ENCODE measurements around the gene OR3A1.
"Not testable (repeated sequence)": the region's sequence is repeated elsewhere in the genome, so short reads cannot be mapped to it uniquely, and the experiment has no call there.

The OR3A1 gene

GRCh38 chr17:3298260-3298659, at the start of gene OR3A1:
TSS of gene OR3A1 (minus strand) at chr17:3298360. CDS start at chr17:3292582, 5,778 bp downstream.
- DNase-seq (ENCODE audit: low read depth) = no peak

GRCh38 chr17:3342782-3343181, 44.6 kb upstream of the OR3A1 start:
- not testable (repeated sequence) for DNase-seq (ENCODE audit: low read depth)

GRCh38 chr17:3335876-3336275, 37.7 kb upstream of the OR3A1 start:
- no peak for DNase-seq (ENCODE audit: low read depth)

GRCh38 chr17:3318336-3318735, 20.2 kb upstream of the OR3A1 start:
- DNase-seq (ENCODE audit: low read depth) = no peak

GRCh38 chr17:3316836-3317235, 18.7 kb upstream of the OR3A1 start:
- DNase-seq (ENCODE audit: low read depth) = no peak

GRCh38 chr17:3308603-3309002, 10.4 kb upstream of the OR3A1 start:
- no peak for DNase-seq (ENCODE audit: low read depth)

- no peak for DNase-seq (ENCODE audit: low read depth)
Measured at GRCh38 chr17:3295632-3296031, 2.5 kb downstream of the OR3A1 start.

GRCh38 chr17:3293548-3293947, 4.6 kb downstream of the OR3A1 start:
- not testable (repeated sequence) for DNase-seq (ENCODE audit: low read depth)

GRCh38 chr17:3282901-3283300, 15.3 kb downstream of the OR3A1 start:
- DNase-seq (ENCODE audit: low read depth) = no peak

- no peak for DNase-seq (ENCODE audit: low read depth)
Measured at GRCh38 chr17:3276126-3276525, 22.0 kb downstream of the OR3A1 start.

- no peak for DNase-seq (ENCODE audit: low read depth)
Measured at GRCh38 chr17:3271072-3271848, 26.9 kb downstream of the OR3A1 start.

GRCh38 chr17:3260600-3260999, 37.6 kb downstream of the OR3A1 start:
- no peak for DNase-seq (ENCODE audit: low read depth)

GRCh38 chr17:3260163-3260562, 38.0 kb downstream of the OR3A1 start:
- no peak for DNase-seq (ENCODE audit: low read depth)

GRCh38 chr17:3256575-3256974, 41.6 kb downstream of the OR3A1 start:
- DNase-seq (ENCODE audit: low read depth) = no peak

GRCh38 chr17:3249013-3249412, 49.1 kb downstream of the OR3A1 start:
- DNase-seq (ENCODE audit: low read depth) = not testable (repeated sequence)

- DNase-seq (ENCODE audit: low read depth) = not testable (repeated sequence)
Measured at GRCh38 chr17:3244841-3245240, 53.3 kb downstream of the OR3A1 start.

- DNase-seq (ENCODE audit: low read depth) = not testable (repeated sequence)
Measured at GRCh38 chr17:3241044-3241443, 57.1 kb downstream of the OR3A1 start.
